ENCODE measurements around the gene LRRC7.

Gene LRRC7

DNA sequence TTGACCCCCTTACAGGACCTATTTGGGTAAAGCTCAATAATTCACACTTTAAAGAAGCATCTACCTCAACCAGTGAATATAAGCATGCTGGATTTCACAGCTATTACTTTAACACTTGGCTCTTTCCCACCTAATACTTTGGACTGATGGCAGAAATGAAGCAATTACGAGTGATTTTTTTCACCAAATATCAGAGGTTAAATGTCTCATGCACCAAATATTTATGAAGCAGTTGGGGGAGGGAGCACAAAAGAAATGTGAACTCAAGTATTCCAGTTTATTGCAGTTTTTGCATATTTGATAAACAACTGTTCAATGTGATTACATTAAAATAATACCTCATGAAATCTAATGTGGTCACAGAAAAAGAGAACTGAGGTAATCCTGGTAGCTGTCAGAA lies 223.6 kb downstream of the LRRC7 start:
- H3K27ac ChIP-seq (ENCODE audit: low read depth, low read length, poor library complexity, severe bottlenecking): no peak overlapping the region
- no peaks in the 10 kb centered on the region for H3K9me2 ChIP-seq (ENCODE audit: low read depth, low read length)
- no peaks in the 10 kb centered on the region for H3K9me3 ChIP-seq (ENCODE audit: low read length)
- TF ChIP-seq CTCF (IDR thresholded peaks at IDR 0.05; ENCODE audit: low read length) (no peak), EZH2 (IDR thresholded peaks at IDR 0.05; ENCODE audit: borderline replicate concordance, low read length) (no peak)
- H3K79me2 ChIP-seq (ENCODE audit: insufficient read depth, low read length): no peaks in the 10 kb centered on the region
- H4K20me1 ChIP-seq (ENCODE audit: insufficient read depth, low read length): no peaks in the 10 kb centered on the region
- no peak overlapping the region for H2AFZ ChIP-seq (ENCODE audit: low read length)
- no peaks in the 10 kb centered on the region for H3K4me1 ChIP-seq (ENCODE audit: insufficient read depth, low read length, severe bottlenecking)
- H3K27me3 ChIP-seq (ENCODE audit: insufficient read depth, low read length): no peaks in the 10 kb centered on the region
- H3K4me2 ChIP-seq (ENCODE audit: low read length): no peak overlapping the region
- no peaks in the 10 kb centered on the region for H3K36me3 ChIP-seq (ENCODE audit: insufficient read depth, low read length)
- no peaks in the 10 kb centered on the region for H3F3A ChIP-seq (ENCODE audit: insufficient read depth, low read length)
- H3K9ac ChIP-seq (ENCODE audit: low read length): no peak overlapping the region
- H3K4me3 ChIP-seq (ENCODE audit: low read depth, low read length, poor library complexity, severe bottlenecking): no peak overlapping the region

DNA sequence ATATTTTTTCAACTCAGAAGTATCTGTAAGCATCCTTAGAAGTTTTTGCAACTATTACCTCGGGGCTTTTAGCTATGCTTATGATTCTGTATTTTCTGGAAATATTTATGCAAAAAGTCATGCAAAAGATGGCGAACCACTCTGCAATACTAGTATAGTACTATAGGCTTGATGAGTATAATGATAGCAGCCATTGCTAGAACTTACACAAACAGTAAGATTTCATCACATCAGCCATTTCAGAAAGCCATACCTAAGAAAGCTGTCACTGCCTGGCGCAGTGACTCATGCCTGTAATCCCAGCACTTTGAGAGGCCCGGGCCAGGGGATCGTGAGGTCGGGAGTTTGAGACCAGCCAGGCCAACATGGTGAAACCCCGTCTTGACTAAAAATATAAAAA lies 227.1 kb downstream of the LRRC7 start:
- H3K27ac ChIP-seq (ENCODE audit: low read depth, low read length, poor library complexity, severe bottlenecking): no peak overlapping the region
- TF ChIP-seq CTCF (IDR thresholded peaks at IDR 0.05; ENCODE audit: low read length) (no peak), EZH2 (IDR thresholded peaks at IDR 0.05; ENCODE audit: borderline replicate concordance, low read length) (no peak)
- H3K9me2 ChIP-seq (ENCODE audit: low read depth, low read length): no peaks in the 10 kb centered on the region
- H3K36me3 ChIP-seq (ENCODE audit: insufficient read depth, low read length): no peaks in the 10 kb centered on the region
- H4K20me1 ChIP-seq (ENCODE audit: insufficient read depth, low read length): no peaks in the 10 kb centered on the region
- no peaks in the 10 kb centered on the region for H3F3A ChIP-seq (ENCODE audit: insufficient read depth, low read length)
- H3K9ac ChIP-seq (ENCODE audit: low read length): no peak overlapping the region
- no peak overlapping the region for H3K4me2 ChIP-seq (ENCODE audit: low read length)
- no peaks in the 10 kb centered on the region for H3K27me3 ChIP-seq (ENCODE audit: insufficient read depth, low read length)
- H2AFZ ChIP-seq (ENCODE audit: low read length): no peak overlapping the region
- H3K4me1 ChIP-seq (ENCODE audit: insufficient read depth, low read length, severe bottlenecking): no peaks in the 10 kb centered on the region
- H3K9me3 ChIP-seq (ENCODE audit: low read length): no peaks in the 10 kb centered on the region
- no peak overlapping the region for H3K4me3 ChIP-seq (ENCODE audit: low read depth, low read length, poor library complexity, severe bottlenecking)
- H3K79me2 ChIP-seq (ENCODE audit: insufficient read depth, low read length): no peaks in the 10 kb centered on the region

DNA sequence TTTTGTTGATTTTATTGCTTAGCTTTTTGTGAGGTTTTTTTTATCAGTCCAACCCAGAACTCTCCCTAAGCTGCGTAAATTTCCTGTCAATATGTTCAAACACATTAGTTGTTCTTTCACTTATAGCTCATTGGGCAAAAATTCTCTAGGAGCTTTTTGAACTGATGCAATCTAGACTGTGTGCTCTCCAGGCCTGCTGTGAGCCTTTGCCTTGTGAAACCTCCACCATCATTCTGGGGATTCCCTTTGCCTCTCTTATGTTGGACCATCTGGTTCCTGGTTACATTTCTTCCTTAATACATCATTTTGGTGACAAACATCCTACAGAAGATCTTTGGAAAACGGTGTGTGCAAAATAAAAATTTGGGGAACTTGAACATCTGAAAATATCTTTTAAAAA lies 247.2 kb downstream of the LRRC7 start:
- no peak overlapping the region for H3K4me3 ChIP-seq (ENCODE audit: low read depth, low read length, poor library complexity, severe bottlenecking)
- no peaks in the 10 kb centered on the region for H4K20me1 ChIP-seq (ENCODE audit: insufficient read depth, low read length)
- H3K27ac ChIP-seq (ENCODE audit: low read depth, low read length, poor library complexity, severe bottlenecking): no peak overlapping the region
- no peaks in the 10 kb centered on the region for H3K79me2 ChIP-seq (ENCODE audit: insufficient read depth, low read length)
- no peaks in the 10 kb centered on the region for H3K4me1 ChIP-seq (ENCODE audit: insufficient read depth, low read length, severe bottlenecking)
- H3K27me3 ChIP-seq (ENCODE audit: insufficient read depth, low read length): no peaks in the 10 kb centered on the region
- H3K4me2 ChIP-seq (ENCODE audit: low read length): no peak overlapping the region
- no peaks in the 10 kb centered on the region for H3K9me3 ChIP-seq (ENCODE audit: low read length)
- TF ChIP-seq EZH2 (IDR thresholded peaks at IDR 0.05; ENCODE audit: borderline replicate concordance, low read length) (no peak), CTCF (IDR thresholded peaks at IDR 0.05; ENCODE audit: low read length) (no peak)
- no peaks in the 10 kb centered on the region for H3F3A ChIP-seq (ENCODE audit: insufficient read depth, low read length)
- no peaks in the 10 kb centered on the region for H3K36me3 ChIP-seq (ENCODE audit: insufficient read depth, low read length)
- no peaks in the 10 kb centered on the region for H3K9me2 ChIP-seq (ENCODE audit: low read depth, low read length)
- H2AFZ ChIP-seq (ENCODE audit: low read length): no peak overlapping the region
- no peak overlapping the region for H3K9ac ChIP-seq (ENCODE audit: low read length)
